ENCODE measurements around the gene MYL10.

The MYL10 gene

GRCh38 chr7:101667920-101668319 is 38.8 kb upstream of the MYL10 start:
- TF ChIP-seq CTCF (IDR thresholded peaks at IDR 0.05; ENCODE audit: extremely low read depth, insufficient read depth, missing control alignments): no peak
- no peak for DNase-seq (ENCODE audit: low spot score)
- in situ Hi-C loops (cut with MboI; ENCODE audit: low pct_unique_long_range_greater_than_20kb, low sequenced_read_pairs, unreplicated experiment): loop anchor here (10.0 kb wide), 1 partner anchor 567 kb away; no protein-coding TSS in a partner anchor

- TF ChIP-seq CTCF (IDR thresholded peaks at IDR 0.05; ENCODE audit: extremely low read depth, insufficient read depth, missing control alignments): no peak
Measured at GRCh38 chr7:101667399-101667798, 38.3 kb upstream of the MYL10 start.

GRCh38 chr7:101666741-101667140 is 37.6 kb upstream of the MYL10 start:
- TF ChIP-seq CTCF (IDR thresholded peaks at IDR 0.05; ENCODE audit: extremely low read depth, insufficient read depth, missing control alignments): no peak
- no peak for DNase-seq (ENCODE audit: low spot score)
- in situ Hi-C loops (cut with MboI; ENCODE audit: low pct_unique_long_range_greater_than_20kb, low sequenced_read_pairs, unreplicated experiment): loop anchor here (10.0 kb wide), 1 partner anchor 568 kb away; no protein-coding TSS in a partner anchor

More at GRCh38 chr7:101667399-101667798, 38.3 kb upstream of the MYL10 start:
- in situ Hi-C loops (cut with MboI; ENCODE audit: low pct_unique_long_range_greater_than_20kb, low sequenced_read_pairs, unreplicated experiment): loop anchor here (10.0 kb wide), 1 partner anchor 567 kb away; no protein-coding TSS in a partner anchor
- DNase-seq (ENCODE audit: low spot score): no peak

GRCh38 chr7:101666293-101666692 is 37.2 kb upstream of the MYL10 start:
- TF ChIP-seq CTCF (IDR thresholded peaks at IDR 0.05; ENCODE audit: extremely low read depth, insufficient read depth, missing control alignments): no peak
- in situ Hi-C loops (cut with MboI; ENCODE audit: low pct_unique_long_range_greater_than_20kb, low sequenced_read_pairs, unreplicated experiment): loop anchor here (10.0 kb wide), 1 partner anchor 569 kb away; no protein-coding TSS in a partner anchor
- DNase-seq (ENCODE audit: low spot score): no peak

GRCh38 chr7:101664893-101665471 is 35.9 kb upstream of the MYL10 start:
- DNase-seq (ENCODE audit: low spot score): no peak
- in situ Hi-C loops (cut with MboI; ENCODE audit: low pct_unique_long_range_greater_than_20kb, low sequenced_read_pairs, unreplicated experiment): loop anchor here (10.0 kb wide), 1 partner anchor 570 kb away; no protein-coding TSS in a partner anchor
- no peak for TF ChIP-seq CTCF (IDR thresholded peaks at IDR 0.05; ENCODE audit: extremely low read depth, insufficient read depth, missing control alignments)

GRCh38 chr7:101664436-101664835 is 35.3 kb upstream of the MYL10 start:
- DNase-seq (ENCODE audit: low spot score): no peak
- TF ChIP-seq CTCF (IDR thresholded peaks at IDR 0.05; ENCODE audit: extremely low read depth, insufficient read depth, missing control alignments): no peak
- in situ Hi-C loops (cut with MboI; ENCODE audit: low pct_unique_long_range_greater_than_20kb, low sequenced_read_pairs, unreplicated experiment): loop anchor here (10.0 kb wide), 1 partner anchor 570 kb away; no protein-coding TSS in a partner anchor

All from GM13977 (cell line).